Coronary artery (tissue), 2 donors: ENCODE results near the gene SLC28A1.

ENCODE experiments used
- DNase-seq: peaks from one replicate; pipeline ENCODE4 v3.0.0-alpha.2; 2017; ENCODE audit warnings: low spot score
- H3K27ac ChIP-seq, 2 donors: fragments of 200-600 bp; sonication (generic); one replicate each; pipeline ENCODE4 v1.5.1; 2016 to 2019
- H3K4me3 ChIP-seq: fragments of 200-600 bp; sonication (generic); 2 replicates; pipeline ENCODE4 v1.5.1; 2016; ENCODE audit warnings: mild to moderate bottlenecking, moderate library complexity
- TF ChIP-seq, protein P1 (sequence below): fragments of 200-600 bp; sonication (generic); IDR thresholded peaks from one replicate; pipeline ENCODE4 v1.5.1; 2019; ENCODE audit warnings: antibody characterized with exemption

Gene SLC28A1

DNA sequence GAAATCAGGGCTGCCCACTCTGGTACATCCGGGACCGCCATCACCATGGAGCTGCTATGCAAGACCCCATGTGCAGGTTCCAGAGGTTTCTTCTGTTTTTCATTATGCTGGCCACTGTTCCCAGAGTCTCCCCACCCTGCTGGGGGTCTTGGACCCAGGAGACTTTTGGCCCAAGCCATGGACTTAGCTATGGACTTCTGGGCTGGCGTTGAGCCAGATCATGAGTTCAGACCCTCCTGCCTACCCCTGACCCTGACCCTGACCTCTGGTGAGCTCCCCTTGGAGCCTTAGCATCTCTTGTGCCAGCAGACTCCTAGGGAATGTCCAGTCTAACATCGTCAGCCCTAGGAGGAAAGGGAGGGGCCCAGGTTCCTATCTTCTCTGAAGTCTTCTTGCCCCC lies 25.3 kb downstream of the SLC28A1 start:
- no peak for DNase-seq
- no peak overlapping the region for H3K4me3 ChIP-seq
- TF ChIP-seq, protein P1, sequence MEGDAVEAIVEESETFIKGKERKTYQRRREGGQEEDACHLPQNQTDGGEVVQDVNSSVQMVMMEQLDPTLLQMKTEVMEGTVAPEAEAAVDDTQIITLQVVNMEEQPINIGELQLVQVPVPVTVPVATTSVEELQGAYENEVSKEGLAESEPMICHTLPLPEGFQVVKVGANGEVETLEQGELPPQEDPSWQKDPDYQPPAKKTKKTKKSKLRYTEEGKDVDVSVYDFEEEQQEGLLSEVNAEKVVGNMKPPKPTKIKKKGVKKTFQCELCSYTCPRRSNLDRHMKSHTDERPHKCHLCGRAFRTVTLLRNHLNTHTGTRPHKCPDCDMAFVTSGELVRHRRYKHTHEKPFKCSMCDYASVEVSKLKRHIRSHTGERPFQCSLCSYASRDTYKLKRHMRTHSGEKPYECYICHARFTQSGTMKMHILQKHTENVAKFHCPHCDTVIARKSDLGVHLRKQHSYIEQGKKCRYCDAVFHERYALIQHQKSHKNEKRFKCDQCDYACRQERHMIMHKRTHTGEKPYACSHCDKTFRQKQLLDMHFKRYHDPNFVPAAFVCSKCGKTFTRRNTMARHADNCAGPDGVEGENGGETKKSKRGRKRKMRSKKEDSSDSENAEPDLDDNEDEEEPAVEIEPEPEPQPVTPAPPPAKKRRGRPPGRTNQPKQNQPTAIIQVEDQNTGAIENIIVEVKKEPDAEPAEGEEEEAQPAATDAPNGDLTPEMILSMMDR = no peak
- H3K27ac ChIP-seq = peak overlapping the region in 1 of 2 donors; percentile 94

DNA sequence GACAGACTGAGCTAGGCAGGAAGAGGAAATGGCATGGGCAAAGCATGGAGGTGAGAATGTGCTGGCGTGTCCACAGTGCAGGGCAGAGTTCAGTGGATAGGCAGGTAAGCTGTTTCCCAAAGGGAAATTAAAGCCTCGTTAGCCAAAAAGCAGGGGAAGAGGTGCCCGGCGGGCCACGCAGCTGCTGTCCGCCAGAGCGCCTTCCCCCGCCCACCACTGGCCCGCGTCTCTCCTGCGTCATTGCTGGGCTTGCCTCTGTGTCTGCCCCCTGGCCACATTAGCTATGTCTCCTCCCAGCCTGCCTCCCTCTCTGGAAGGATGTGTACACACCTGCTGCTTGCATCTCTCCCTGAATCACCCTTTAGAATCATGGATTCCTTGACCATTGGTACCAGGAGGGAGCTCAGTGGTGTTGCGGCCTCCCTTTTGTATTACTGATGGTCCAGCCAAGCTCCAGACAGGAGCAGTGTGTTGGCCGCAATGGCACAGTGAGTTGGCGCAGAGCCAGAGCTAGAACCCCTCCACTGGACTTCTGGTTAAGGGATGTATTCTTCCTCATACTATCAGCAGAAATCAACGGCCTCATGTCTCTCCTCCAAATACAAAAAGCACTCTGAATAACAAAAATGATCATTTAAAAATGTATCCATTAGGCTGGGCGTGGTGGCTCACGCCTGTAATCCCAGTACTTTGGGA lies 26.6 kb downstream of the SLC28A1 start:
- DNase-seq = no peak
- TF ChIP-seq, protein P1 = no peak
- Histone ChIP-seq H3K27ac (peak overlapping the region; percentile 91 to 94), H3K4me3 (no peak overlapping the region)

DNA sequence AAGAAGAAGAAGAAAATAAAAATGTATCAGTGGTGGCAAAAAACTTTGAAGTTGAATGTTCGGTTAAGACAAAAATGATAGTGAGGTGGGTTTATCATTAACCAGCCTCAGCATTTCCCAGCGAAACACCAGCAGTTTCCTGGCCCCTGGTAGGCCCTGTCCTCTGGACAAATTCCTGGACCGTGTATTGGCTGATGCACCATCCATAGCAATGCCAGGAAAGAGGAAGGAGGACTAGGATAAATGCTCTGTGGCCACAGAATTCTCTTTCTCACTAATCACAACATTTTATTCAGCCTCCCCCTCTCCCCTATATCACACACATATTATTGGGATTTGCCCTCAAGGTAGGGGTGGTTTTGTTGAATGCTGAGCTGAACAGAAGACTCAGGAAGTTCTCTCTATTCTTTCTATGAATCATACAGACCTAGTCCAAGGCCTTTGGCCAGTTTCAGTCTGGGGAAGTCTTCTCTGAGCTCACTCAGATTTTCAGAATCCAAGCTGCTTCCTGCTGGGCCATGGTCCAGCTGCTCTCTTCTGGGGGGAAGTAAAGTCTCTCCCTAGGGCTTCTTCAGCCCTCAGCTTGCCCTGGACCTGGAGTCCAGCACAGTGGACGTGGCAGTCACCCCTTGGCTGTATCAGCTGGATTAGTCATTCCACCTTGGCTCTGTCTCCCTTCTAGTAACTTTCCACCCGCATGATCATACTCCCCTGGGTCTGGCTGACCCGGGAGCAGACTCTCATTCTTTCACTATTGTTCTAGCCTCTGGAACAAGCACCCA lies 27.6 kb downstream of the SLC28A1 start:
- TF ChIP-seq, protein P1 = no peak
- peak overlapping the region; percentile 91 to 94 for H3K27ac ChIP-seq
- peak overlapping the region; percentile 43 for H3K4me3 ChIP-seq
- peak; percentile 98 for DNase-seq

DNA sequence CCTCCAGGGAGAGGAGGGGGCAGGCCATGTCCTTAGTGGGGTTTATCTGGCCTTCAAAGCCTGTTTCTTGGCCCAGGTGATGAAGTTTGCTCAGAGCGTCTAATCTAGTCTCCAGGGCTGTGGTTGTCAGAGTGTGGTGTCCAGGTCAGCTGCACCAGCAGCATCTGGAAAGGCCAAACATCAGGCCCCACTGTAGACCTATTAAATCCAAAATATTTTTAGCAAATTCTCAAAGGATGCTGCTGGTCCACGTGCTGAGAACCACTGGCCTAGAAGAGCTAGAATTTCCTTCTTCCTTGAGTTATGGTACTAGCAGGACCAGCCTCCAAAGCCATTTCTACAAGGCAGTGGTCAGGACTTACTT lies 28.9 kb downstream of the SLC28A1 start:
- no peak overlapping the region for H3K4me3 ChIP-seq
- TF ChIP-seq, protein P1 = no peak
- peak overlapping the region; percentile 91 to 94 for H3K27ac ChIP-seq
- DNase-seq = no peak

DNA sequence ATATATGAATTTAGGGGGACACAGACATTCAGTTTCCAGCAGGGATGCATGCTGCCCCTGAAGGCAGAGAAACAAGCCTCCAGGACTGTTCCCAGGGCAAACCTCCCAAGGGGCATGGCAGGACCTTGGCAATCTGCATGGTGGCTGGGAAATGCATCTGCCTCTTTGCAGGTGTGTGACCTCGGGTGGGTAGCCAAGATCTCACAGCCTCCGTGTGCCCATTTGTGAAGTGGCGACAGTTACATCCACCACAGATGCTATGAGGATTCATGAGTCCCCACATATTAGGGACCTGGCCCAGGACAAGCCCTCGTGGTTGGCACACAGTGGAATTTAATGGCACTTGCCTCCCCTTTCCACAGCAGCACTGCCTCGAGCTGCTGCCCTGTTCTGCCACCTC lies 29.9 kb downstream of the SLC28A1 start:
- TF ChIP-seq, protein P1 = no peak
- no peak overlapping the region for H3K4me3 ChIP-seq
- H3K27ac ChIP-seq = peak overlapping the region; percentile 91 to 94
- no peak for DNase-seq

DNA sequence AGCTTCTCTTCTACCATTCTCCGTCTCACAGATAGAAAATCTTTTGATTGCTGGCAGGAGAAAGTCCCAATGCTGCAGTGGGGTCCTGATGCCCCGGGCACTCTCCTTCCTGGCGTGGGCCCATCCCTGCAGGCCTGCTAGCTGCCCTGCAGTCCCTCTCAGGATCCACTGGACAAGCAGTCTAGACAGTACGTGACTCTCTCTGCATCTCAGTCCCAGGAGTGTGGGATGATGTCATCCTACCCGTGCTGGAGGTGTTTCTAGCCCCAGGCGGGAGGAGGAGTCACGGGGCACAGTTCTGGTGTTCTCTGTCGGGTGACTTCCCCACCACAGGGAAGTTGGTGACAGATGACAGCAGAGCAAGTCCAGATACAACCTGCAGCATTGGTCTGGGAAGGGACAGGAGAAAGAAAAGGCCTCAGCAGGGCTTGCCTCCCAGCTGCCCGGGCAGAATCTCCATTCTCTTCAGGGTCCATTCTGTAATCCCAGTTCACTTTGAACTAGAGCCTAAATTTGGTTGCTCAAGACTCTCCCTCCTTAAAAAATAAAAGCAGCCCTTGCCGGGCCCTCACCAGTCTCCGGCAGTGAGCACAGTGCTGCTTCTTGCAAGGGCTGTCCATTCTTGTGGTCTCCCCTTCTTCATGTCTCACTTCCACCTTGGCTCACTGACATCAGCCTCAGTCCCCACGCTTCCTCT lies 30.6 kb downstream of the SLC28A1 start:
- peak overlapping the region; percentile 91 to 94 for H3K27ac ChIP-seq

More for the DNA sequence above, 30.6 kb downstream of the SLC28A1 start:
- no peak overlapping the region for H3K4me3 ChIP-seq
- DNase-seq = peak; percentile 90
- TF ChIP-seq, protein P1 = no peak
